Measurements from ENCODE around the gene CCDC63. TPM values are rescaled to one million over a fixed set of nuclear protein-coding genes. Genes with fewer than 3 reads are reported as not detected.
"Not testable (repeated sequence)": the region's sequence is repeated elsewhere in the genome, so short reads cannot be mapped to it uniquely, and the experiment has no call there.

The CCDC63 gene
- polyA plus RNA-seq, 3 donors from 2014 or later = not detected

- peaks cover 2 to 9% (median 3%) of the 10 kb centered on the region in 3 donors for H3K27me3 Mint-ChIP-seq (ENCODE audit: low read depth in 3 of 3)
- peaks cover 5% of the 10 kb centered on the region in 2 donors for H3K4me1 Mint-ChIP-seq
- no peak overlapping the region for H3K27ac Mint-ChIP-seq
- H3K4me3 Mint-ChIP-seq = no peak overlapping the region
- H3K9me3 Mint-ChIP-seq = peaks cover 0 to 9% (median 0%) of the 10 kb centered on the region in 6 donors
- H3K36me3 Mint-ChIP-seq = peaks cover 0 to 4% (median 0%) of the 10 kb centered on the region in 3 donors
- DNase-seq = no peak
These were observed 94.6 kb downstream of the CCDC63 start for GRCh38 chr12:110941391-110941790.

GRCh38 chr12:110943373-110943772 lies 96.6 kb downstream of the CCDC63 start:
- peaks cover 0 to 4% (median 0%) of the 10 kb centered on the region in 3 donors for H3K27me3 Mint-ChIP-seq (ENCODE audit: low read depth in 3 of 3)

GRCh38 chr12:110948041-110948440 lies 101.3 kb downstream of the CCDC63 start:
- Mint-ChIP-seq H3K27ac (no peak overlapping the region), H3K4me1 (no peaks in the 10 kb centered on the region), H3K36me3 (no peaks in the 10 kb centered on the region), H3K9me3 (peaks cover 0 to 14% (median 5%) of the 10 kb centered on the region in 6 donors), H3K27me3 (ENCODE audit: low read depth in 3 of 3) (no peaks in the 10 kb centered on the region), H3K4me3 (no peak overlapping the region)
- no peak for DNase-seq

More at GRCh38 chr12:110943373-110943772, 96.6 kb downstream of the CCDC63 start:
- Mint-ChIP-seq H3K4me3 (no peak overlapping the region), H3K9me3 (peaks cover 0 to 14% (median 4%) of the 10 kb centered on the region in 6 donors), H3K4me1 (no peaks in the 10 kb centered on the region), H3K36me3 (no peaks in the 10 kb centered on the region), H3K27ac (peak overlapping the region in 1 of 6 donors; percentile 6)
- DNase-seq = no peak

GRCh38 chr12:110950466-110950865 lies 103.7 kb downstream of the CCDC63 start:
- not testable (repeated sequence) for H3K4me3 Mint-ChIP-seq; H3K27ac Mint-ChIP-seq; H3K36me3 Mint-ChIP-seq; H3K27me3 Mint-ChIP-seq (ENCODE audit: low read depth in 3 of 3); H3K4me1 Mint-ChIP-seq; DNase-seq
- H3K9me3 Mint-ChIP-seq = peaks cover 0 to 14% (median 5%) of the 10 kb centered on the region in 6 donors

GRCh38 chr12:110950867-110951266 lies 104.1 kb downstream of the CCDC63 start:
- H3K27me3 Mint-ChIP-seq (ENCODE audit: low read depth in 3 of 3); DNase-seq; H3K9me3 Mint-ChIP-seq; H3K4me1 Mint-ChIP-seq; H3K4me3 Mint-ChIP-seq; H3K36me3 Mint-ChIP-seq; H3K27ac Mint-ChIP-seq: not testable (repeated sequence)

Other genes starting within 250 kb of the CCDC63 start
- 10 to 100 TPM in 2 of 3 donors, 1 to 10 TPM in 1; 5.2 to 11.1 (median 10.0) TPM for gene TCTN1, start 232.9 kb upstream of the CCDC63 start, polyA plus RNA-seq
- gene HVCN1, start 157.9 kb upstream of the CCDC63 start, polyA plus RNA-seq = 10 to 100 TPM; 28.8 to 54.0 (median 33.3) TPM
- 100 to 1,000 TPM in 1 of 3 donors, 10 to 100 TPM in 2; 74.3 to 116 (median 89.8) TPM for gene PPP1CC, start 104.1 kb upstream of the CCDC63 start, polyA plus RNA-seq
- gene MYL2, start 73.6 kb downstream of the CCDC63 start, polyA plus RNA-seq = not detected
- not detected for gene CUX2, start 187.2 kb downstream of the CCDC63 start, polyA plus RNA-seq

Data from immature natural killer cell (primary cell).